Spinal cord (tissue), 10 donors: ENCODE data around the gene COPRS. TPM values are rescaled to one million over a fixed set of nuclear protein-coding genes. Genes with fewer than 3 reads are reported as not detected.

Source experiments
- DNase-seq, 6 donors: peaks; one replicate each; pipeline versions ENCODE4 v3.0.0 to v3.0.0-alpha.2; 2013 to 2015; ENCODE audit warnings: low spot score in 6 of 6, low read depth in 4 of 6
- H3K27ac ChIP-seq: one replicate; pipeline ENCODE4 v1.5.1; 2013; ENCODE audit warnings: low read depth, low read length, control low read depth
- H3K27me3 ChIP-seq: one replicate; pipeline ENCODE4 v1.6.1; 2013; ENCODE audit warnings: low read length; ENCODE audit not compliant: control insufficient read depth, insufficient read depth
- H3K36me3 ChIP-seq: one replicate; pipeline ENCODE4 v1.6.1; 2013; ENCODE audit warnings: low read length; ENCODE audit not compliant: control insufficient read depth, insufficient read depth
- H3K4me1 ChIP-seq: one replicate; pipeline ENCODE4 v1.6.1; 2013; ENCODE audit warnings: low read length; ENCODE audit not compliant: control insufficient read depth, insufficient read depth
- H3K4me3 ChIP-seq: one replicate; pipeline ENCODE4 v1.5.1; 2013; ENCODE audit warnings: low read depth, low read length, control low read depth
- H3K9me3 ChIP-seq: one replicate; pipeline ENCODE4 v1.6.1; 2013; ENCODE audit warnings: low read length; ENCODE audit not compliant: control insufficient read depth, insufficient read depth
- WGBS: methylation state at CpG from one replicate; pipeline ENCODE4 v1.1.5; 2013; ENCODE audit warnings: missing lambda C conversion rate; ENCODE audit not compliant: insufficient coverage; 5-methylcytosine and 5-hydroxymethylcytosine counted together
- polyA plus RNA-seq, 2 donors: library from polyadenylated mRNA; unstranded; fragments of 120-200 nt; gene quantifications; one replicate each; pipeline ENCODE4 v1.2.1, GENCODE V29; 2013; ENCODE audit not compliant: insufficient read length in 2 of 2
- total RNA-seq, 2 donors: library from RNA; depleted of rRNA in 1 of 2; stranded (reverse); fragments of 120-200 nt in 1 of 2; fragments of >200 nt in 1 of 2; gene quantifications; one replicate each; pipeline versions ENCODE4 v1.2.3 to v1.2.4, GENCODE V29; 2013 to 2014
- donor health status: healthy.

The COPRS gene
- total and polyA plus RNA-seq, 4 donors: 36.6 to 97.4 (median 89.0) TPM

GRCh38 chr17:31854672-31855071 lies 4.4 kb downstream of the COPRS start:
- no CpG with 5 or more reads among the region's 2 CpGs for WGBS
- peaks cover 14% of the 10 kb centered on the region for H3K4me1 ChIP-seq
- no peak overlapping the region for H3K27ac ChIP-seq
- no peak for DNase-seq
- H3K4me3 ChIP-seq: no peak overlapping the region
- no peaks in the 10 kb centered on the region for H3K27me3 ChIP-seq
- H3K36me3 ChIP-seq: peaks cover 21% of the 10 kb centered on the region
- H3K9me3 ChIP-seq: no peaks in the 10 kb centered on the region

GRCh38 chr17:31853911-31854470 lies 5.1 kb downstream of the COPRS start:
- peaks cover 9% of the 10 kb centered on the region for H3K4me1 ChIP-seq
- H3K27ac ChIP-seq: no peak overlapping the region
- peaks cover 21% of the 10 kb centered on the region for H3K36me3 ChIP-seq
- no peak overlapping the region for H3K4me3 ChIP-seq
- H3K27me3 ChIP-seq: no peaks in the 10 kb centered on the region
- WGBS: 95% methylated on average over 4 of the region's 7 CpGs
- H3K9me3 ChIP-seq: no peaks in the 10 kb centered on the region
- DNase-seq: no peak

- WGBS: no CpG with 5 or more reads among the region's 3 CpGs
- H3K9me3 ChIP-seq: no peaks in the 10 kb centered on the region
- DNase-seq: no peak
- no peaks in the 10 kb centered on the region for H3K36me3 ChIP-seq
- no peak overlapping the region for H3K27ac ChIP-seq
- no peaks in the 10 kb centered on the region for H3K27me3 ChIP-seq
- no peak overlapping the region for H3K4me3 ChIP-seq
- peaks cover 14% of the 10 kb centered on the region for H3K4me1 ChIP-seq
Observed at GRCh38 chr17:31845291-31845690, 13.8 kb downstream of the COPRS start.

- peak in 5 of 6 donors; percentile 20 to 74 (median 28) for DNase-seq
- H3K4me1 ChIP-seq: peaks cover 14% of the 10 kb centered on the region
- no peaks in the 10 kb centered on the region for H3K36me3 ChIP-seq
- H3K4me3 ChIP-seq: no peak overlapping the region
- H3K27ac ChIP-seq: peak overlapping the region; percentile 33
- H3K27me3 ChIP-seq: no peaks in the 10 kb centered on the region
- WGBS: 33% methylated on average over 7 of the region's 8 CpGs
- no peaks in the 10 kb centered on the region for H3K9me3 ChIP-seq
Observed at GRCh38 chr17:31843070-31843745, 15.8 kb downstream of the COPRS start.

- Histone ChIP-seq H3K27me3 (no peaks in the 10 kb centered on the region), H3K4me3 (no peak overlapping the region), H3K27ac (no peak overlapping the region), H3K9me3 (no peaks in the 10 kb centered on the region), H3K36me3 (no peaks in the 10 kb centered on the region), H3K4me1 (peaks cover 14% of the 10 kb centered on the region)
- DNase-seq: peak; percentile 76 to 97 (median 83)
- 6% methylated on average over 12 of the region's 22 CpGs for WGBS
Observed at GRCh38 chr17:31842195-31843069, 16.6 kb downstream of the COPRS start.

- H3K36me3 ChIP-seq: no peaks in the 10 kb centered on the region
- H3K9me3 ChIP-seq: no peaks in the 10 kb centered on the region
- H3K4me1 ChIP-seq: peaks cover 14% of the 10 kb centered on the region
- no peak overlapping the region for H3K27ac ChIP-seq
- no peaks in the 10 kb centered on the region for H3K27me3 ChIP-seq
- 88% methylated on average over 1 of the region's 5 CpGs for WGBS
- DNase-seq: no peak
- H3K4me3 ChIP-seq: no peak overlapping the region
Observed at GRCh38 chr17:31841850-31842194, 17.2 kb downstream of the COPRS start.

GRCh38 chr17:31838636-31839225 lies 20.3 kb downstream of the COPRS start:
- no peaks in the 10 kb centered on the region for H3K9me3 ChIP-seq
- H3K36me3 ChIP-seq: no peaks in the 10 kb centered on the region
- no peak overlapping the region for H3K27ac ChIP-seq
- no peak for DNase-seq
- WGBS: 56% methylated on average over 3 of the region's 5 CpGs
- peaks cover 13% of the 10 kb centered on the region for H3K4me1 ChIP-seq
- no peaks in the 10 kb centered on the region for H3K27me3 ChIP-seq
- no peak overlapping the region for H3K4me3 ChIP-seq

- H3K9me3 ChIP-seq: no peaks in the 10 kb centered on the region
- DNase-seq: no peak
- WGBS: 70% methylated on average over 2 of the region's 4 CpGs
- H3K27ac ChIP-seq: no peak overlapping the region
- no peaks in the 10 kb centered on the region for H3K36me3 ChIP-seq
- H3K27me3 ChIP-seq: no peaks in the 10 kb centered on the region
- H3K4me3 ChIP-seq: no peak overlapping the region
- no peaks in the 10 kb centered on the region for H3K4me1 ChIP-seq
Observed at GRCh38 chr17:31835984-31836383, 23.1 kb downstream of the COPRS start.

- Histone ChIP-seq H3K36me3 (no peaks in the 10 kb centered on the region), H3K4me1 (no peaks in the 10 kb centered on the region), H3K4me3 (no peak overlapping the region), H3K27me3 (no peaks in the 10 kb centered on the region), H3K9me3 (no peaks in the 10 kb centered on the region), H3K27ac (no peak overlapping the region)
- no peak for DNase-seq
- 70% methylated on average over 7 of the region's 7 CpGs for WGBS
Observed at GRCh38 chr17:31834448-31834847, 24.6 kb downstream of the COPRS start.
